ENCODE measurements around the gene CLN6. TPM values are rescaled to one million over a fixed set of nuclear protein-coding genes. Genes with fewer than 3 reads are reported as not detected.
"Not testable (repeated sequence)": the region's sequence is repeated elsewhere in the genome, so short reads cannot be mapped to it uniquely, and the experiment has no call there.

Gene CLN6
- total RNA-seq, 4 donors from 2014 or later: 15.6 to 40.1 (median 21.3) TPM

DNA sequence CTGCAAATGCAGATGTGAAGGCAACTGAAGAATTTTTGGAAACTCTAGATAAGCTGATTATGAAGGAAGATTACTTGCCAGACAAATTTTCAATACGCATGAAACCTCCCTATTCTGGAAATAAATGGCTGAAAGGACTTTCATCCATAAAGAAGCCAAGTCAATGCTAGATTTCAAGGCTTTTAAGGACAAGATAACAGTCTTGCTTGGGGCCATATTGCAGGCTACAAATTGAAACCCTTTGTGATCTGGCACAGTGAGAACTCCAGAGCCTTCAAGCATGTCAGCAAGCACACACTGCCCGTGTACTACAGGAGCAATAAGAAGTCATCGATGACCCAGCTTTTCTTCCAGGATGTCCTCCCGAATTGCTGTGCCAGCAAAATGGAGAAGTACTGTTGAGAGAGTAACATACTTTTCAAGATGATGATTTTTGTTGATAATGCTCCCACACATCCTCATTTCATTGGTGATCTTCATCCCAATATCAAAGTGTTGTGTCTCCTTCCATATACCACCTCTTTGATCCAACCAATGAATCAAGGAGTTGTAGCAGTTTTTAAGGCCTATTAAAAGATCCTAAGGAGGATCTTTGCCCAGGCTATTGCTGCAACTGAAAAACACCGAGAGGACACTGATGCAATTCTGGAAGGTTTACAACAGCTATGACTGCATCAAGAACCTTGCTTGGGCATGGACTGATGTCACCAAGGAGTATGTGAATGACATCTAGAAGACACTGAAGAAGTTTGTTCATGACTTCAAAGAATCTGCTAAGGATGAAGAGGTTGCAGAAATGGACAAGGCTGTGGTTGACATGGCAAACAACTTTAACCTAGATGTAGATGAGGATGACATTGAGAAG is 44.7 kb downstream of the CLN6 start:
- no peak for TF ChIP-seq CTCF (IDR thresholded peaks at IDR 0.05)
- no peak for DNase-seq (ENCODE audit: low spot score)
- ATAC-seq (ENCODE audit: low FRiP score): no peak

DNA sequence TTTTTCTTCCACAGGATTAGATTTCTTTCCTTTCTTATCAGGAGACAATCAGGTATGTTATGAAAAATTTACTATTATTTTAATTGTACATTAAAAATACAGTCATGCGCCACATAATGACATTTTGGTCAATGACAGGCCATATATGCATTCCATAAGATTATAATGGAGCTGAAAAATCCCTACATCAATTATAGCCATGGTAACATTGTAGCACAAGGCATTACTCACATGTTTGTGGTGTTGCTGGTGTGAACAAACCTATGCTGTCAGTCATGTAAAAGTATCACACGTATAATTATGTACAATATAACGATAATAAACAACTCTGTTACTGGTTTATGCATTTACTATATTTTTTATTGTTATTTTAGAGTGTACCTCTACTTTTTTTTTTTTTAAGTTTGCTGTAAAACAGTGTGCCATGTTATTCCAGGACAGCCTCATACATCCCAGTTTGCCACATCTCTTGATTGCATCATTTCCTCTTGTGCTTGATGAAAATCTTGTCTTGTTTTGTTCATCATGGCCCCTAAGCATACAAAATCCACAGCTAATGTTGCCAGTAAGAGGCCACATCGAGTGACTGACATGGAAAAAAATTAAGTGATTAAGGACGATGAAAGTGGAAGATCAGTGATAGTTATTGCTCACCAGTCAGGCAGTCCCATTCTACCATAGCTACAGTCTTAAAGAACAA is 45.8 kb downstream of the CLN6 start:
- ATAC-seq (ENCODE audit: low FRiP score): no peak
- no peak for TF ChIP-seq CTCF (IDR thresholded peaks at IDR 0.05)

DNA sequence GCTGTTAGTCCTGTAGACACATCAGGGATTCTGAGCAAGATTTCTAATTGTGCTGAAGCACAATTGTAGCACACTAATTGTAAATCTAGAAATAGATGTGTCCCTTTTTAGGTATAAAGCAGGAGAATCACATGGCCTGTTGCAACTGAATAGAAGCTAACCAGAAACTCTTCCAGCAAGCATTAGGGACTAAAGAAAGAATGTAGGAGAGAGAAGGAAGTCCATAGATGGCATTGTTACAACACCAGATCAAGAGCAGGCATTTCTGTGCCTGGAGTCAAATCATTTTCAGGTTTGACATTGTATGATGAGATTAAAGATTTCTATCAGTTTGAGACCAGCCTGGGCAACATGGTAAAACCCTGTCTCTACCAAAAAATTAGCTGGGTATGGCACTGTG is 51.8 kb downstream of the CLN6 start:
- DNase-seq (ENCODE audit: low spot score): no peak
- no peak for ATAC-seq (ENCODE audit: low FRiP score)
- no peak for TF ChIP-seq CTCF (IDR thresholded peaks at IDR 0.05)

More for the DNA sequence above, 45.8 kb downstream of the CLN6 start:
- no peak for DNase-seq (ENCODE audit: low spot score)

DNA sequence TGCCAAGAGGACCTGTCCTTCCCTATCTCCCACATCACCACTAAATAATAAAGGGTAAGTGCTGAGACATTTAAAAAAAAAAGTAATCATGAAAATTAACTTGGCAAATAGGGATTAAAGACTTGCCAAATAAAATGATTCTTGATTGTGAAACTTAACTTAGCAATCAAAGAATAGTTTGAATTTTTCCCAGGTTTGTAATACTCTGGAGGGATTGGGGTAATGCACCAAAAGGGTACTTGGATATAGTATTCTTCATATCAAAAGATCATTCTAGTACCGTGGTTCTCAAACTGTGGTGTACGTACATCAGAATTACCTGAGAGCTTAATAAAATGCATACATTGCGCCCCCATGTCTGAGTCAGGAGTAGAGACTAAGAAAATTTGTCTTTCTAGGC is 52.9 kb downstream of the CLN6 start:
- ATAC-seq (ENCODE audit: low FRiP score) (peak; percentile 82), DNase-seq (ENCODE audit: low spot score) (no peak)
- no peak for TF ChIP-seq CTCF (IDR thresholded peaks at IDR 0.05)

- DNase-seq (ENCODE audit: low spot score) (no peak), ATAC-seq (ENCODE audit: low FRiP score) (no peak)
Measured at GRCh38 chr15:68175526-68175925, 54.0 kb downstream of the CLN6 start.

GRCh38 chr15:68173119-68173518 is 56.4 kb downstream of the CLN6 start:
- TF ChIP-seq CTCF (IDR thresholded peaks at IDR 0.05): no peak
- DNase-seq (ENCODE audit: low spot score) (no peak), ATAC-seq (ENCODE audit: low FRiP score) (no peak)

More at GRCh38 chr15:68175526-68175925, 54.0 kb downstream of the CLN6 start:
- TF ChIP-seq CTCF (IDR thresholded peaks at IDR 0.05): no peak

- ATAC-seq (ENCODE audit: low FRiP score); DNase-seq (ENCODE audit: low spot score): not testable (repeated sequence)
Measured at GRCh38 chr15:68172037-68172436, 57.5 kb downstream of the CLN6 start.

Measured in omental fat pad (tissue), 4 donors.